HFFc6 (cell line): Measurements from ENCODE around the gene DBF4B. TPM values are rescaled to one million over a fixed set of nuclear protein-coding genes. Genes with fewer than 3 reads are reported as not detected.

Source experiments
- DNase-seq: peaks from one replicate; pipeline ENCODE4 v3.0.0-alpha.2; 2018
- H3K27ac Mint-ChIP-seq: 2 replicates; pipeline ENCODE4 v1.8.0; 2020; ENCODE audit warnings: mild to moderate bottlenecking, mixed read lengths
- H3K27me3 Mint-ChIP-seq: 2 replicates; pipeline ENCODE4 v1.8.0; 2021; ENCODE audit warnings: mild to moderate bottlenecking, moderate library complexity, mixed read lengths; ENCODE audit not compliant: insufficient read depth
- H3K36me3 Mint-ChIP-seq: 2 replicates; pipeline ENCODE4 v1.8.0; 2021; ENCODE audit warnings: low read depth, mixed read lengths
- H3K4me1 Mint-ChIP-seq: 2 replicates; pipeline ENCODE4 v1.8.0; 2020; ENCODE audit warnings: low read depth, mixed read lengths
- H3K4me3 Mint-ChIP-seq: 2 replicates; pipeline ENCODE4 v1.8.0; 2020; ENCODE audit warnings: mild to moderate bottlenecking, moderate library complexity, mixed read lengths
- H3K9me3 Mint-ChIP-seq: 2 replicates; pipeline ENCODE4 v1.8.0; 2020; ENCODE audit warnings: mild to moderate bottlenecking, mixed read lengths
- long read RNA-seq: library from polyadenylated mRNA; unstranded; transcript quantifications from one replicate; pipeline ENCODE4 v2.0.0, GENCODE V29; 2019
- total RNA-seq, 6 experiments: library from RNA; stranded (reverse); fragmentation: NEBNext Ultra II Directional; extraction: Animal tissue kit (Norgen Biotek cat#: 25700); gene quantifications; 2 replicates in 1 of 6; 3 replicates in 5 of 6; pipeline ENCODE4 v1.2.3, GENCODE V29; 2021
- TF ChIP-seq, protein P1 (sequence below): fragments of 200-600 bp; sonication (generic); IDR thresholded peaks from 2 replicates; pipeline ENCODE4 v1.5.0; 2021; ENCODE audit warnings: antibody characterized with exemption, mild to moderate bottlenecking

Gene DBF4B
- 10 to 100 TPM in 5 of 6 experiments, 1 to 10 TPM in 1; 5.5 to 11.9 (median 10.8) TPM for total RNA-seq
- long read RNA-seq, partial matches to known transcripts: 1 of 2 reads
- long read RNA-seq, other reads (novel, unspliced or antisense): 1 of 2 reads

- Mint-ChIP-seq H3K27me3 (no peaks in the 10 kb centered on the region; the same call in 1 of the 2 replicates), H3K4me1 (no peaks in the 10 kb centered on the region), H3K36me3 (no peaks in the 10 kb centered on the region), H3K4me3 (no peak within 1 kb of the TSS), H3K27ac (no peak within 1 kb of the TSS; the same call in 1 of the 2 replicates), H3K9me3 (no peaks in the 10 kb centered on the region)
- TF ChIP-seq, protein P1, sequence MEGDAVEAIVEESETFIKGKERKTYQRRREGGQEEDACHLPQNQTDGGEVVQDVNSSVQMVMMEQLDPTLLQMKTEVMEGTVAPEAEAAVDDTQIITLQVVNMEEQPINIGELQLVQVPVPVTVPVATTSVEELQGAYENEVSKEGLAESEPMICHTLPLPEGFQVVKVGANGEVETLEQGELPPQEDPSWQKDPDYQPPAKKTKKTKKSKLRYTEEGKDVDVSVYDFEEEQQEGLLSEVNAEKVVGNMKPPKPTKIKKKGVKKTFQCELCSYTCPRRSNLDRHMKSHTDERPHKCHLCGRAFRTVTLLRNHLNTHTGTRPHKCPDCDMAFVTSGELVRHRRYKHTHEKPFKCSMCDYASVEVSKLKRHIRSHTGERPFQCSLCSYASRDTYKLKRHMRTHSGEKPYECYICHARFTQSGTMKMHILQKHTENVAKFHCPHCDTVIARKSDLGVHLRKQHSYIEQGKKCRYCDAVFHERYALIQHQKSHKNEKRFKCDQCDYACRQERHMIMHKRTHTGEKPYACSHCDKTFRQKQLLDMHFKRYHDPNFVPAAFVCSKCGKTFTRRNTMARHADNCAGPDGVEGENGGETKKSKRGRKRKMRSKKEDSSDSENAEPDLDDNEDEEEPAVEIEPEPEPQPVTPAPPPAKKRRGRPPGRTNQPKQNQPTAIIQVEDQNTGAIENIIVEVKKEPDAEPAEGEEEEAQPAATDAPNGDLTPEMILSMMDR: no peak
- DNase-seq: peak; percentile 90
These were observed at the start of gene DBF4B for GRCh38 chr17:44708401-44709263. DBF4B (plus strand) TSS chr17:44708665; CDS start chr17:44708821, 156 bp downstream.

GRCh38 chr17:44661835-44662234, 46.6 kb upstream of the DBF4B start:
- no peak overlapping the region for H3K27ac Mint-ChIP-seq
- H3K4me1 Mint-ChIP-seq: no peaks in the 10 kb centered on the region
- no peak overlapping the region for H3K4me3 Mint-ChIP-seq
- H3K27me3 Mint-ChIP-seq: no peaks in the 10 kb centered on the region
- TF ChIP-seq, protein P1: no peak
- no peaks in the 10 kb centered on the region for H3K9me3 Mint-ChIP-seq
- no peak for DNase-seq
- H3K36me3 Mint-ChIP-seq: no peaks in the 10 kb centered on the region

DNA sequence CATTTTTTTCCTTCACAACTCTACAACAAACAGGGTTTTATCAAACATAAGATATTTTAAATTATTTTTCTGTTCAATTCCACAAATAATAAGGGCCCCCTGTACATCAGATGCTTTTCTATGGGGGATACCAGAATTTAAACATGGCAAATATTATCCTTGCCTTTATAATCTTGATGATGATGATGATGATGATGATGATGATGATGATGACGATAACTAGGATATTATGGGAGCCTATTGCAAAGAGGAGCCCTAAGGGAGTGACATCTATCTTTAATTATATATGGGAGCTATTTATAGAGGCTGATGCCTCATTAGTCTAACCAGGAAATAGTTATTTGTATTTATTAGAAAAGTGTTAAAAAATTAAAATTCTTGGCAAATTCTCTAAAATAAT, 45.4 kb upstream of the DBF4B start:
- Mint-ChIP-seq H3K4me1 (peaks cover 7% of the 10 kb centered on the region; the same call in 1 of the 2 replicates), H3K36me3 (no peaks in the 10 kb centered on the region), H3K4me3 (no peak overlapping the region), H3K27ac (no peak overlapping the region), H3K9me3 (no peaks in the 10 kb centered on the region), H3K27me3 (no peaks in the 10 kb centered on the region)
- DNase-seq: no peak
- TF ChIP-seq, protein P1: no peak

- Mint-ChIP-seq H3K4me1 (peaks cover 7% of the 10 kb centered on the region; the same call in 1 of the 2 replicates), H3K4me3 (no peak overlapping the region)
- TF ChIP-seq, protein P1: no peak
These were observed 43.6 kb upstream of the DBF4B start for GRCh38 chr17:44664867-44665266.

GRCh38 chr17:44666006-44666405, 42.5 kb upstream of the DBF4B start:
- Mint-ChIP-seq H3K4me3 (no peak overlapping the region), H3K36me3 (no peaks in the 10 kb centered on the region), H3K9me3 (no peaks in the 10 kb centered on the region), H3K27ac (no peak overlapping the region), H3K4me1 (peaks cover 7% of the 10 kb centered on the region; the same call in 1 of the 2 replicates), H3K27me3 (no peaks in the 10 kb centered on the region)
- TF ChIP-seq, protein P1: no peak
- DNase-seq: no peak

More at GRCh38 chr17:44664867-44665266, 43.6 kb upstream of the DBF4B start:
- Mint-ChIP-seq H3K27me3 (no peaks in the 10 kb centered on the region), H3K27ac (no peak overlapping the region), H3K9me3 (no peaks in the 10 kb centered on the region), H3K36me3 (no peaks in the 10 kb centered on the region)
- DNase-seq: no peak
